Keratinocyte (primary cell): ENCODE data around the gene WBP1. TPM values are rescaled to one million over a fixed set of nuclear protein-coding genes. Genes with fewer than 3 reads are reported as not detected.
A peak's percentile ranks its signal among the peaks of the same experiment; 100 is the strongest.
"Not testable (repeated sequence)": the region's sequence is repeated elsewhere in the genome, so short reads cannot be mapped to it uniquely, and the experiment has no call there.

ENCODE experiments used
- DNase-seq: peaks from one replicate; pipeline ENCODE4 v3.0.0-alpha.2; 2011; ENCODE audit warnings: low read depth, missing footprints, low spot score
- FAIRE-seq: peaks from 2 replicates; lab custom pipeline; 2011; peaks lifted over from hg19 to GRCh38; lab: Jason Lieb, UNC
- H2AFZ ChIP-seq: 2 replicates; pipeline ENCODE4 v1.6.0; 2012; ENCODE audit warnings: low read length, control low read depth, inconsistent platforms; ENCODE audit not compliant: control insufficient read depth
- H3K27ac ChIP-seq: 2 replicates; pipeline ENCODE4 v1.5.1; 2011; ENCODE audit warnings: low read length; ENCODE audit not compliant: control insufficient read depth, insufficient read depth
- H3K27me3 ChIP-seq: 3 replicates; pipeline ENCODE4 v1.6.0; 2011; ENCODE audit warnings: low read length; ENCODE audit not compliant: control insufficient read depth, insufficient read depth; ENCODE audit errors: extremely low read depth
- H3K36me3 ChIP-seq, 2 experiments: 2 replicates in 1 of 2; 3 replicates in 1 of 2; pipeline ENCODE4 v1.5.1; 2011; ENCODE audit warnings: low read length in 2 of 2, mild to moderate bottlenecking in 1 of 2; ENCODE audit not compliant: control insufficient read depth in 2 of 2, insufficient read depth in 2 of 2; ENCODE audit errors: extremely low read depth in 1 of 2
- H3K4me1 ChIP-seq: 3 replicates; pipeline ENCODE4 v1.5.1; 2011; ENCODE audit warnings: low read length; ENCODE audit not compliant: control insufficient read depth, insufficient read depth; ENCODE audit errors: extremely low read depth
- H3K4me2 ChIP-seq: 3 replicates; pipeline ENCODE4 v1.6.0; 2011; ENCODE audit warnings: low read depth, low read length; ENCODE audit not compliant: control insufficient read depth, insufficient read depth; ENCODE audit errors: extremely low read depth
- H3K4me3 ChIP-seq, 3 experiments: fragments of 200-600 bp in 1 of 3; sonication (generic) in 1 of 3; 2 replicates in 2 of 3; 3 replicates in 1 of 3; pipeline ENCODE4 v1.5.1; 2011 to 2016; ENCODE audit warnings: low read length in 3 of 3, mild to moderate bottlenecking in 3 of 3, control low read depth in 2 of 3, inconsistent platforms in 1 of 3, low read depth in 1 of 3, mixed read lengths in 1 of 3, mixed run types in 1 of 3, moderate library complexity in 1 of 3; ENCODE audit not compliant: control insufficient read depth in 2 of 3, insufficient read depth in 2 of 3; ENCODE audit errors: extremely low read depth in 1 of 3
- H3K79me2 ChIP-seq: 2 replicates; pipeline ENCODE4 v1.6.0; 2012; ENCODE audit warnings: low read length; ENCODE audit not compliant: control insufficient read depth, insufficient read depth
- H3K9ac ChIP-seq: 3 replicates; pipeline ENCODE4 v1.6.0; 2011; ENCODE audit warnings: low read length; ENCODE audit not compliant: control insufficient read depth, insufficient read depth; ENCODE audit errors: extremely low read depth
- H3K9me1 ChIP-seq: 3 replicates; pipeline ENCODE4 v1.6.0; 2011; ENCODE audit warnings: low read length; ENCODE audit not compliant: control insufficient read depth, insufficient read depth; ENCODE audit errors: extremely low read depth
- H3K9me3 ChIP-seq: 2 replicates; pipeline ENCODE4 v1.5.1; 2012; ENCODE audit warnings: low read depth, low read length; ENCODE audit not compliant: control insufficient read depth
- H4K20me1 ChIP-seq: 3 replicates; pipeline ENCODE4 v1.6.0; 2011; ENCODE audit warnings: low read length; ENCODE audit not compliant: control insufficient read depth, insufficient read depth; ENCODE audit errors: extremely low read depth
- CTCF ChIP-seq, 3 experiments: IDR thresholded peaks in 1 of 3; conservative IDR thresholded peaks in 1 of 3; optimal IDR thresholded peaks in 1 of 3; 2 replicates in 2 of 3; 3 replicates in 1 of 3; pipeline versions ENCODE3 to v1.5.1; 2011; ENCODE audit warnings: low read length in 3 of 3, mild to moderate bottlenecking in 3 of 3, moderate library complexity in 2 of 3, control low read depth in 1 of 3, inconsistent platforms in 1 of 3; ENCODE audit not compliant: insufficient read depth in 2 of 3; ENCODE audit errors: extremely low read depth in 1 of 3
- EZH2 ChIP-seq: IDR thresholded peaks from one replicate; pipeline ENCODE4 v1.6.1; 2012; ENCODE audit warnings: inconsistent platforms, mild to moderate bottlenecking, low read length, moderate library complexity
- dilution Hi-C: fragments of 300-500 bp; cut with MboI; formaldehyde crosslinking; loops from one replicate; pipeline ENCODE4 v1.7.0; 2020; ENCODE audit warnings: low sequenced_read_pairs; ENCODE audit not compliant: extremely low pct_ligation_motif_present
- polyA plus RNA-seq, 5 experiments: library from polyadenylated mRNA; depleted of rRNA in 3 of 5; stranded (reverse) in 3 of 5; stranded (forward) in 1 of 5; unstranded in 1 of 5; fragments of >200 nt; gene quantifications; 1 replicate in 1 of 5; 2 replicates in 3 of 5; 3 replicates in 1 of 5; pipeline versions ENCODE4 v1.2.1 to v1.2.3, GENCODE V29; 2011 to 2012; ENCODE audit warnings: missing spikeins in 2 of 5, low read depth in 1 of 5, low replicate concordance in 1 of 5

The WBP1 gene
- polyA plus RNA-seq, 1 donor (not counting 4 experiments of a cell fraction or from before 2014, with no cell fraction given): 75.5 TPM

DNA sequence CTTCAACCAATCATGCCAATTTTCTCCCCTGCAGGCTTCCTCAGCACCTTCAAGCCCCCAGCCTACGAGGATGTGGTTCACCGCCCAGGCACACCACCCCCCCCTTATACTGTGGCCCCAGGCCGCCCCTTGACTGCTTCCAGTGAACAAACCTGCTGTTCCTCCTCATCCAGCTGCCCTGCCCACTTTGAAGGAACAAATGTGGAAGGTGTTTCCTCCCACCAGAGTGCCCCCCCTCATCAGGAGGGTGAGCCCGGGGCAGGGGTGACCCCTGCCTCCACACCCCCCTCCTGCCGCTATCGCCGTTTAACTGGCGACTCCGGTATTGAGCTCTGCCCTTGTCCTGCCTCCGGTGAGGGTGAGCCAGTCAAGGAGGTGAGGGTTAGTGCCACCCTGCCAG is 1.9 kb downstream of the WBP1 start:
- H3K9me3 ChIP-seq, H2AFZ ChIP-seq, H4K20me1 ChIP-seq, H3K4me3 ChIP-seq, FAIRE-seq, H3K9ac ChIP-seq, H3K9me1 ChIP-seq, dilution Hi-C loops, H3K27ac ChIP-seq, H3K27me3 ChIP-seq, H3K4me2 ChIP-seq, DNase-seq: not testable (repeated sequence)
- peaks cover 12 to 25% of the 10 kb centered on the region in 2 experiments for H3K36me3 ChIP-seq
- H3K4me1 ChIP-seq: peaks cover 17% of the 10 kb centered on the region
- peaks cover 37% of the 10 kb centered on the region for H3K79me2 ChIP-seq

DNA sequence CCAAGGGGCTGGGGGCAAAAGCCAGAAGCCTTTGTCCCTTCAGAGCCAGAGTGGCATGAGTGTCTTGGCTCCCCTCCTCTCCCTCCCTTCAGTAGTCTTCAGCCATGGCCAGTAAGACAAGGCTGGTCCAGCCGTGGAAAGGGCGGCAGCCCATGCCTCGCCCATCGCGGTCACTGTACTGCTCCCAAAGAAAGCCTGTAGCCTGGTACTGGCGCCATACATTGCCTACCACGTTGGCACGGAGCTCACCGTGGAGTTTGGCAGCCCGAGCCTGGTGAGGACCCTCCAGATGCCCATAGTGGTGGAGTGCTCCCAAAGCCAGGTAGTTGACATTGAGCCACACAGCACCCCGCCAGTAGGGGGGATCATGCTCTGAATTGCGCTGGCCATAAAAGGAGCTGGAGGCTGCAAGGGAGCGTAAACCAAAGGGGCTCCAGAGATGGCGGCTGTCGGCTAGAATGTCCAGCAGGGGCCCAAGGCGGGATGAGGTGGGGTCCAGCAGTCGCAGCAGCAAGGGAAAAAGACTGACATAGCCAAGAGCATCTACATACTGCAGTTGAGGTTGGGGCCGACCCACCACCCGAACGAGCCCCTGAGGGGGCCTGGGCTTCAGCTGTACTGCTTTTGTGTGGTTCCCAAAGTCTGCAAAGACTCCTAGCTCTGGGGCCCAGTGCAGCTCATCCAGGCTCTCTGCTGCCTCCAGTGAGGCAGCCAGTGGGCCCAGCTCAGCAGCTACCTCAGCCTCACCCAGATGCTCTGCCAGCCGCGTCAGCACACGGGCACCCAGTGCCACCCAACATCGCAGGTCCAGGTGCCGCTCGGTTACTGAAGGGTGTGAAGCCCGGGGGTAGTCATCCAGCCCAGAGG is 3.2 kb downstream of the WBP1 start:
- Histone ChIP-seq H3K36me3 (peaks cover 12 to 25% of the 10 kb centered on the region in 2 experiments), H3K4me1 (peaks cover 7% of the 10 kb centered on the region), H2AFZ (no peak overlapping the region), H3K27ac (no peak overlapping the region), H3K4me3 (no peak overlapping the region), H3K79me2 (peaks cover 30% of the 10 kb centered on the region), H3K9me1 (no peaks in the 10 kb centered on the region), H3K27me3 (no peaks in the 10 kb centered on the region), H3K9ac (no peak overlapping the region), H3K4me2 (no peak overlapping the region), H3K9me3 (no peaks in the 10 kb centered on the region), H4K20me1 (no peaks in the 10 kb centered on the region)
- no peak for TF ChIP-seq EZH2
- peak in 1 of 3 experiments; percentile 39 for TF ChIP-seq CTCF (optimal IDR thresholded peaks at IDR 0.05 in 1 of 3, IDR thresholded peaks at IDR 0.05 in 1 of 3, conservative IDR thresholded peaks at IDR 0.05 in 1 of 3; ENCODE audit: extremely low read depth in 1 of 3, insufficient read depth in 2 of 3, low read length in 3 of 3)
- FAIRE-seq (no peak), DNase-seq (no peak)
- dilution Hi-C loops: no loop called here
